SW480 (cell line): ENCODE data around the gene STRIP2.
"Not testable (repeated sequence)": the region's sequence is repeated elsewhere in the genome, so short reads cannot be mapped to it uniquely, and the experiment has no call there.

Source experiments
- DNase-seq: peaks from one replicate; pipeline ENCODE4 v3.0.0-alpha.2; 2016; ENCODE audit warnings: low spot score

STRIP2 gene

DNA sequence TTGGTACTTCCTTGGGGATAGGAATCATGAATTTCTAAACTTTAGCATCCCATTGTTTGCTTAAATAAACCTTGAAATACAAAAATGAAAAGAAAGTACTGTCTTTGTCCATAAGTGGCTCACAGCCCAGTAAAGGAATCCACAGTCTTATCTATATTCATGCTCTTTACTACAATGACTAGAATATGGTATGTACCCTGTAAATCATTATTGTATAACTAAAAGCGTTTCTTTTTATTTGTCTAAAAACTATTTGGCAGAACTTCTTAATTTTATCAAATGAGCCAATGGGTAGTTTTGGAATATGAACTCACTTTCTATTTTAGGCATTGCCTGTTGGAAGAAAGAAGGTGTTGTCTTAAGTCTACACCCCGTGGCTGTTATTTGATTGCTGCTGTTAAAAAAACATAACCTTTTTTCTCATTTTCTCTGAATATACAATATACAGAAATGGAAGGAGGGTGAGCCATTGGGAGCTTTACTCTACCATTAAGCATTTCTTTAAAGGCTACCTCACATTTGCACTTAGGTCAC lies 12.4 kb upstream of the STRIP2 start:
- DNase-seq = no peak

- no peak for DNase-seq
Measured at GRCh38 chr7:129422727-129423126, 11.5 kb upstream of the STRIP2 start.

DNA sequence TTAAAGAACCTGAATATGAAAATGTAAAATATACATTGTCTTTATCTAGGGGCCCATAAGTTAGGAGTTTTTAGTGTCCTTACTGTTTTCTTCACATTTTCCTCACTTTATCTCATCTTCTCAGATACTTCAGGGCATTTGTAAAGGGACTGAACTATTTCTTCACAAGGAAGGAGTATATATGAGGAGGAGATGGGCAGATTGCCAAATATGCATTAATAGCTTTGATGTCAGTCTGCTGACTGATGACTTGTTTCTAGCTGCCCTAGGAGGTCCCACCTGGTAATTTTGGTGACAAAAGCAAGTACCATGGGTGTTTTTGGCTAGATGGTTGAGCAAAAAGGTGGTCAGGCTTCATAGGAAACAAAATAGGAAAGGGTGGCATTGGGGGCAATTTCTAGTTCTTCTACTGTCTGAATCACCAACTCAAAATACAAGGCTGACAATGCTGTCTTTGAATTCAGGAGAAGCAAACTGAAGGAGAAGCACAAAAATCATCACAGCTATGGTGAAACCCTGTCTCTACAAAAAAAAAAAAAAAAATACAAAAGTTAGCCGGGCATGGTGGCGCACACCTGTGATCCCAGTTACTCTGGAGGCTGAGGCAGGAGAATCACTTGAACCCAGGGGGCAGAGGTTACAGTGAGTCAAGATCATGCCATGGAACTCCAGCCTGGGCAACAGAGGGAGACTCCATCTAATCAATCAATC lies 10.4 kb upstream of the STRIP2 start:
- peak; percentile 32 for DNase-seq

GRCh38 chr7:129426482-129426881 lies 7.8 kb upstream of the STRIP2 start:
- no peak for DNase-seq

DNA sequence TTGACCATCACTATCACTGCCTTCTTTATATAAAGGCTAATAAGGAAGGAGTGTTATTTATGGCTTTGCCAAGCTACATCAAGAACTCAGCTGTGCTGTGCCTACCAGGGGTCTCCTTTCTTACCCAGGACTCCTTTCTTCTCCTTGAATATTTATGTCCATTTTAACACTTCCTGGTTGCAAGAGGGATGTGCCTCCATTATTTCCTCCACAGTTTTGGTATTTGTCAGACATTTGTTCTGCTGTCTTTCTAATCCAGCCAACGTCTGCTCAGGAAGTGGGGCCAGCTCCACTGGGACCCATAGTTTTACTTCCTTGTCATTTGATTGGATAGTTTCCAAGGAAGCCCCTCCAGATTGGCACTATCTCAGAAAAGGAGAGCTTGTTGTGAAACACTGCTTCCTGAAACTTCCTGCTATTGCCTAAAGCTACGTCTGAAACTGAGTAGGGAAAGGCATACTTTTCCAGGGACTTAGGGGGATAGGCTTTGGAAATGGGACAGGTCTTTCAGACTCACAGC lies 6.6 kb upstream of the STRIP2 start:
- no peak for DNase-seq

- no peak for DNase-seq
Measured at GRCh38 chr7:129431911-129432643, 2.2 kb upstream of the STRIP2 start.

DNA sequence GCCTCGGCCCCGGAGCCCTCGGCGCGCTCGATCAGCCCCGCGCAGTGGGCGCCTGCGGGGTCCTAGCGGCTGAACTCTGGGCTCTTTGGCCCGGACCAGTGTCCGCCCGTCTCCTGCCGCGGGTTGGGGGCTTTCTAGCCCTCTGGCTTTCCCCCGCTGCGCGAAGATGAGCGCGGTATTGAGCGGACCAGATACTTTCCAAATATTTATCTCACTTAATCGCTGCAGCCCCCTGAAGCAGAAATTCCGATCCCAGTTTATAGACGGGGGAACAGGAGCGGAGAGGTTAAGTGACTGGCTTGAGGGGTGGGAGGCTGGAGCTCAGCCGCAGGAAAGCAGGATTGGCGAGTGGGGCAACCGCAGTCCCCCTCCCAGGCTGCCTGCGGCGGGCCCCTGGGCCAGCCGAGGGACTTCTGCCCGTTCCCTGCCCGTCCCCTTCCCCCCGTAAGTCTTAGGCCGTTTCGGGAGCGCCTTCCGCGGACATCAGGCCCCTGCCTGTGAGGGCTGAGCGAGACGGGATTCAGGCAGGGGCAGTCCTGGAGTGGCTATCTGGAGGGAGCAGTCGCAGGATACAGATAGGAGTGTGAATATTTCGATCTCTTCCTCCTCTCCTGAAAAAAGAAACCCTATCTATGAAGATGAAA lies 565 bp downstream of the STRIP2 start:
- DNase-seq = peak; percentile 26

GRCh38 chr7:129435414-129435829 lies 1.2 kb downstream of the STRIP2 start:
- no peak for DNase-seq

DNA sequence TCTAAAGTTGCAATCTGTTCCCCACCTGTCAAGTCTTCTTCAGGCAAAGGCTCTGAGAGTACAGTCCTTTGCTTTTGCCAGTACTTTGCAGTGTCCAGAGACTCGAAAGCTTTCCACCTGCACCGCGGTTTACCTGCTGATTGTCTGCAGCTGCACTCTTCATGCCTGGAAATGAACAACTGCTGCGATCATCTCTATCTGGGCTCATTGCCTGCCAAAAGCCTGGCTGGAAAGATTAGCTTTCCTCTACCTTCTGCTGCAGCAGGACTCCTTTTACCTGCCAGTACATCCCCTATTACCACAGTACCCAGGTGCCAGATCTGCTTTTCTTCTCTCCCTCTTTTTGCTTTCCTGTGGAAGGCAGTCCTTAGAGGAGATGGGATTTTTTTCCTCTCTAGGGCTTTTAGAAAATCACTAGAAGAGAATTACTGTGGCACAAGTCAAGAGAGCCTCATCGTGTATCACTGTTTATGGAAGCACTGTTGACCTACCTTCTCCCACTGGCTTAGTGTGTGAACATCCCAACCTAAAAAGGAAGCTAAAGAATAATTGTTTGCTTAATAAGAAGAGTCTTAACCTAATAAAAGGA lies 2.2 kb downstream of the STRIP2 start:
- DNase-seq = no peak

DNA sequence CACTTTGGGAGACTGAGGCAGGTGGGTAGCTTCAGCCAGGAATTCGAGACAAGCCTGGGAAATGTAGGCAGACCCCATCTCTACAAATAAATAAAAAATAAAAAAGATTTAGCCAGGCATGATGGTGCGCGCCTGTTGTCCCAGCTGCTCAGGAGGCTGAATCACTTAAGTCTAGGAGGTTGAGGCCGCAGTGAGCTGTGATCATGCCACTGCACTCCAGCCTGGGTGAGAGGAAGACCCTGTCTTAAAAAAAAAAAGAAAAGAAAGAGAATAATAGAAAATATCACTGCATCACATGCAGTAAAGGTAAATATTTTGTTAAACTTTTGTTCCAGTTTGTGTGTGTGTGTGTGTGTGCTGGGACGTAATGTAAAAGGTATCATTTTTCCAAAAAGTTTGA lies 3.0 kb downstream of the STRIP2 start:
- no peak for DNase-seq

DNA sequence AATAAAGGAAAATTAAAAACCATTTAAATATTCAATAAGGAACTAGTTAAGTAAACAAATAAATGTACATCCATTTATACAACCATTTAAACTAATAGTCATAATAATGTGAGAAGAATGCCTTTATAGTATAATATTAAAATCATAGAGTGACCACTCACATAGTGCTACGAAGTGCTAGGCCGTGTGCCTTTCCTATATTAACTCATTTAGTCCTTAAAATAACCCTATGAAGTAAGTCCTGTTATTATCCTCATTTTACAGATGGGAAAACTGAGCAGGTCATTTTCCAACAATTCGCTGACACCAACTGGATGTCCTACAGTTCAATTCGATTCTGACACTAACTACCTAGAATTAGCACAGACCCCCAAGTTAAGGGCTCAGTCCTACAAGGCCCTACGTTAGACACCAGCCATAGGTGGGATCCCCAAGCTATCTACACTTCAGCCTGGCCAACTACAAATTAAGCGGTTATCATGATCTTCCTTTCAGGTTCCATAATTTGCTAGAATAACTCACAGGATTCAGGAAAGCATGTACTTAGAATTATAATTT lies 4.1 kb downstream of the STRIP2 start:
- DNase-seq = no peak

- peak; percentile 58 for DNase-seq
Measured at GRCh38 chr7:129438839-129439651, 4.8 kb downstream of the STRIP2 start.

DNA sequence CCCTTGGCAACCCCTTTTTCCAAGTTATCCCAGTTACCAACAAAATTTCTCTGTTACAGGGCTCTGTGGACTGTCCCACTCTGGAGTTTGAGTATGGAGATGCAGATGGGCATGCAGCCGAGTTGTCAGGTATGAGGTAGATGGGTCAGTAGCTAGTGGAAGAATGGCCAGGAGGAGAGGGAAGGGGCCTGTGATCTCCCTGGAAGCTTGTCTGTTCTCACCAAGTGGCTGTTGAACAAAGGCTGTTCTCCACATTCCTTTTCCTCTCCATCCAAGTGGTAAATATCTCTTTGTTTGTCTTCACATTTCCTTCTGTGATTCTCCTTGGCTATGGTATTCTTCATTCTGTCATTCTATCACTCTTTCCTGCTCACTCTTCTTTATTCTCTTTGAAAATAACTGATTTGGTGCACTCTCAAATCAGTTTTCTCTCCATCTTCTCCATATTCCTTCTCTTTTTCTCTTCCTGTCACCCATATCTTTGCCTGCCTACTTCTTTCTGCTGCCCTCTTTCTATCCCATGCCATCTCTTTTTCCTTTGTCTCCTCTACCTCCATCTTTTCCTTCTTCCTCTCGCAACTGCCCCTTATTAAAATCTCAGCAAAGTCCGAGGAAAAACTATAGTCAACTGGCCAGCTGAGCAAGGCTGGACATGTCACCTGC lies 5.9 kb downstream of the STRIP2 start:
- no peak for DNase-seq

GRCh38 chr7:129443612-129444011 lies 9.4 kb downstream of the STRIP2 start:
- no peak for DNase-seq

- DNase-seq = not testable (repeated sequence)
Measured at GRCh38 chr7:129444776-129445175, 10.5 kb downstream of the STRIP2 start.

GRCh38 chr7:129446925-129447324 lies 12.7 kb downstream of the STRIP2 start:
- DNase-seq = not testable (repeated sequence)

DNA sequence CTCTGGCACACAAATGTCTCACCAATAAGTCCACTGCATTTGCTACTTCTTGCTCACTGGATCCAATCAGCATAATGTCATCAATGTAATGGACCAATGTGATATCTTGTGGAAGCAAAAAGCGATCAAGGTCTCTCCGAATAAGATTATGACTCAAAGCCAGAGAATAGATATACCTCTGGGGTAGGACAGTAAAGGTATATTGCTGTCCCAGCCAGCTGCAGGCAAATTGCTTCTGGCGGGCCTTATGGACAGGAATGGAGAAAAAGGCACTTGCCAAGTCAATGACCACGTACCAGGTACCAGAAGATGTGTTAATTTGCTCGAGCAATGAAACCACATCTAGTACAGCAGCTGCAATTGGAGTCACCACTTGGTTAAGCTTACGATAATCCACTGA lies 13.2 kb downstream of the STRIP2 start:
- DNase-seq = not testable (repeated sequence)

- not testable (repeated sequence) for DNase-seq
Measured at GRCh38 chr7:129448608-129449007, 14.4 kb downstream of the STRIP2 start.

DNA sequence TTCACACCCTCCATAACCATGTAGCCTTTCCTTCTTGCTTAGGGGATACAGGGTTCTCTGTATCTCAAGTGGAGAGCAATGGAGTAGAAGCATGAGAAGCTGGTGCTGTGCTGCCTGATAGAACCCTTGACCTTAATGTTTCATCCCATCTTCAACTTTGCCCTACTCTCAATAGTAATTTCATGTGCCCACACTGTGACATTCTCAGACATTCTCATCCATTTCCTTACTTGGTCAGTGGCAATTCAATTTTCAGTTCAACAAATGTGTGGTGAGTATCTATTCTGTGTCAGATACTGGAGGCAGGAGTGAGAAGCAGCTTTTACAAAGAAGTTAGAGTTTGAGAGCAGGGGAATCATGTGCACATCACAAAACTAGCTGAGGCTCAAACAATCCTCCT lies 16.1 kb downstream of the STRIP2 start:
- no peak for DNase-seq

- DNase-seq = no peak
Measured at GRCh38 chr7:129452589-129453231, 18.5 kb downstream of the STRIP2 start.
